Ishikawa (cell line): ENCODE data around the gene CORO1A.
A peak's percentile ranks its signal among the peaks of the same experiment; 100 is the strongest.

Experiments used
- CEBPB ChIP-seq: IDR thresholded peaks from 2 replicates; pipeline ENCODE4 v1.6.1; 2012
- CREB1 ChIP-seq: IDR thresholded peaks from 2 replicates; pipeline ENCODE4 v1.6.1; 2012; ENCODE audit warnings: low read depth
- EGR1 ChIP-seq: IDR thresholded peaks from 2 replicates; pipeline ENCODE4 v1.6.1; 2012
- EP300 ChIP-seq: IDR thresholded peaks from 2 replicates; pipeline ENCODE4 v1.6.1; 2012; ENCODE audit warnings: borderline replicate concordance
- FOXM1 ChIP-seq: IDR thresholded peaks from 2 replicates; pipeline ENCODE4 v1.6.1; 2012; ENCODE audit warnings: low read depth, borderline replicate concordance
- MAX ChIP-seq: IDR thresholded peaks from 2 replicates; pipeline ENCODE4 v1.6.1; 2012
- NFIC ChIP-seq: IDR thresholded peaks from 2 replicates; pipeline ENCODE4 v1.6.1; 2012
- RAD21 ChIP-seq: IDR thresholded peaks from 2 replicates; pipeline ENCODE4 v1.6.1; 2012; ENCODE audit warnings: low read depth
- REST ChIP-seq: IDR thresholded peaks from 2 replicates; pipeline ENCODE4 v1.6.1; 2012; ENCODE audit warnings: low read depth, mild to moderate bottlenecking
- TAF1 ChIP-seq: IDR thresholded peaks from 2 replicates; pipeline ENCODE4 v1.6.1; 2012; ENCODE audit warnings: low read depth, mild to moderate bottlenecking
- TCF12 ChIP-seq: IDR thresholded peaks from 2 replicates; pipeline ENCODE4 v1.6.1; 2012; ENCODE audit warnings: low read depth
- TEAD4 ChIP-seq: IDR thresholded peaks from 2 replicates; pipeline ENCODE4 v1.6.1; 2012
- USF1 ChIP-seq: IDR thresholded peaks from 2 replicates; pipeline ENCODE4 v1.6.1; 2012
- YY1 ChIP-seq: IDR thresholded peaks from 2 replicates; pipeline ENCODE4 v1.6.1; 2012; ENCODE audit warnings: low read depth
- ZBTB7A ChIP-seq: IDR thresholded peaks from 2 replicates; pipeline ENCODE4 v1.6.1; 2012; ENCODE audit warnings: low read depth

CORO1A gene

GRCh38 chr16:30142672-30143346 lies 40.6 kb upstream of the CORO1A start:
- TF ChIP-seq MAX, result no peak
- no peak for TF ChIP-seq CREB1
- TF ChIP-seq RAD21, result peak; percentile 52
- TF ChIP-seq REST, result no peak
- no peak for TF ChIP-seq ZBTB7A
- no peak for TF ChIP-seq NFIC

- TF ChIP-seq FOXM1, result no peak
- TF ChIP-seq YY1, result no peak
These were observed 40.1 kb upstream of the CORO1A start for GRCh38 chr16:30143347-30143702.

- TF ChIP-seq FOXM1 (no peak), ZBTB7A (no peak), CEBPB (no peak), RAD21 (no peak), CREB1 (no peak), EP300 (no peak), USF1 (no peak), MAX (no peak), TEAD4 (no peak), TAF1 (no peak), TCF12 (no peak), REST (no peak), EGR1 (no peak), NFIC (no peak), YY1 (no peak)
These were observed 39.4 kb upstream of the CORO1A start for GRCh38 chr16:30144017-30144416.

GRCh38 chr16:30144917-30145316 lies 38.5 kb upstream of the CORO1A start:
- TF ChIP-seq MAX (no peak), TCF12 (no peak), YY1 (no peak), EP300 (no peak), USF1 (no peak), EGR1 (no peak), TEAD4 (no peak), REST (no peak), ZBTB7A (no peak), RAD21 (no peak), TAF1 (no peak), NFIC (no peak)

GRCh38 chr16:30145657-30146056 lies 37.7 kb upstream of the CORO1A start:
- TF ChIP-seq FOXM1, result no peak
